ENCODE data around the gene CFL2.

DNA sequence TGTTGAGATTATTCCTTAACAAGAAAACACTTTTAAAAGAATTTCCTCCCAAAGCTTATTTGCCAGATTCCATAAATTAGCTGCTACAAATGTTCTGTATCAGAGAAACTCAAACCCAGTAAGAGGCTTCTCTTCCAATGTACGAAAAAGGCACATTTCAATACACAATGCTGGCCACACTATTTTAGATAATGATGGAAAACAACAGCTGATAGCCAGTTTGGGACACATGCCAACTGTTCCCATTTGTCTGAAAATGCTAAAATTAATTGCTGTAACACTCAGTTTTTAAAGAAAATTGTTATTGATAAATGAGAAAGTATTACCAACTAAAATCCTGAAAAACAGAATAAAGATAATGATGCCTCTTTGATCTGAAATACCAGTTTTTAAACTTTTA lies 4.4 kb downstream of the CFL2 start:
- TF ChIP-seq POLR2A (IDR thresholded peaks at IDR 0.05), result no peak
- TF ChIP-seq, protein P1, sequence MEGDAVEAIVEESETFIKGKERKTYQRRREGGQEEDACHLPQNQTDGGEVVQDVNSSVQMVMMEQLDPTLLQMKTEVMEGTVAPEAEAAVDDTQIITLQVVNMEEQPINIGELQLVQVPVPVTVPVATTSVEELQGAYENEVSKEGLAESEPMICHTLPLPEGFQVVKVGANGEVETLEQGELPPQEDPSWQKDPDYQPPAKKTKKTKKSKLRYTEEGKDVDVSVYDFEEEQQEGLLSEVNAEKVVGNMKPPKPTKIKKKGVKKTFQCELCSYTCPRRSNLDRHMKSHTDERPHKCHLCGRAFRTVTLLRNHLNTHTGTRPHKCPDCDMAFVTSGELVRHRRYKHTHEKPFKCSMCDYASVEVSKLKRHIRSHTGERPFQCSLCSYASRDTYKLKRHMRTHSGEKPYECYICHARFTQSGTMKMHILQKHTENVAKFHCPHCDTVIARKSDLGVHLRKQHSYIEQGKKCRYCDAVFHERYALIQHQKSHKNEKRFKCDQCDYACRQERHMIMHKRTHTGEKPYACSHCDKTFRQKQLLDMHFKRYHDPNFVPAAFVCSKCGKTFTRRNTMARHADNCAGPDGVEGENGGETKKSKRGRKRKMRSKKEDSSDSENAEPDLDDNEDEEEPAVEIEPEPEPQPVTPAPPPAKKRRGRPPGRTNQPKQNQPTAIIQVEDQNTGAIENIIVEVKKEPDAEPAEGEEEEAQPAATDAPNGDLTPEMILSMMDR (IDR thresholded peaks at IDR 0.05), result no peak
